Mesendoderm (in vitro differentiated cells): ENCODE data around the gene SMURF1.

Experiments
- DNase-seq: peaks from one replicate; pipeline ENCODE4 v3.0.0; 2013
- H2AK5ac ChIP-seq: 2 replicates; pipeline ENCODE4 v1.6.1; 2013; ENCODE audit warnings: low read length, inconsistent platforms
- H2BK120ac ChIP-seq: 2 replicates; pipeline ENCODE4 v1.6.1; 2013; ENCODE audit warnings: low read depth, mild to moderate bottlenecking, low read length, moderate library complexity, mixed read lengths
- H2BK15ac ChIP-seq: replicated peaks from 2 replicates; pipeline ENCODE4 v1.6.1; 2013; ENCODE audit warnings: low read depth, mild to moderate bottlenecking, moderate library complexity
- H2BK5ac ChIP-seq: 2 replicates; pipeline ENCODE4 v1.6.1; 2013; ENCODE audit warnings: low read length, inconsistent platforms
- H3K18ac ChIP-seq: 2 replicates; pipeline ENCODE4 v1.6.1; 2013; ENCODE audit warnings: mild to moderate bottlenecking, low read length, mixed read lengths
- H3K23ac ChIP-seq: one replicate; pipeline ENCODE4 v1.6.1; 2013; ENCODE audit warnings: low read length
- H3K27ac ChIP-seq: 2 replicates; pipeline ENCODE4 v1.5.1; 2013; ENCODE audit warnings: low read depth, mild to moderate bottlenecking, inconsistent platforms, low read length, moderate library complexity
- H3K27me3 ChIP-seq: 2 replicates; pipeline ENCODE4 v1.6.1; 2013; ENCODE audit warnings: low read length, control low read depth, mild to moderate bottlenecking, inconsistent platforms; ENCODE audit not compliant: insufficient read depth, poor library complexity
- H3K36me3 ChIP-seq: 2 replicates; pipeline ENCODE4 v1.6.1; 2013; ENCODE audit warnings: low read length, inconsistent platforms; ENCODE audit not compliant: control insufficient read depth, insufficient read depth
- H3K4ac ChIP-seq: one replicate; pipeline ENCODE4 v1.6.1; 2013; ENCODE audit warnings: low read depth, mild to moderate bottlenecking, low read length, moderate library complexity
- H3K4me1 ChIP-seq: 2 replicates; pipeline ENCODE4 v1.6.1; 2013; ENCODE audit warnings: low read depth, low read length, inconsistent platforms; ENCODE audit not compliant: control insufficient read depth
- H3K4me2 ChIP-seq: 2 replicates; pipeline ENCODE4 v1.6.1; 2013; ENCODE audit warnings: low read length
- H3K4me3 ChIP-seq: 2 replicates; pipeline ENCODE4 v1.5.1; 2013; ENCODE audit warnings: mild to moderate bottlenecking, low read length
- H3K56ac ChIP-seq: one replicate; pipeline ENCODE4 v1.6.1; 2013; ENCODE audit warnings: low read length
- H3K79me1 ChIP-seq: 2 replicates; pipeline ENCODE4 v1.6.1; 2013; ENCODE audit warnings: low read length, inconsistent platforms
- H3K79me2 ChIP-seq: 2 replicates; pipeline ENCODE4 v1.6.1; 2013; ENCODE audit warnings: mild to moderate bottlenecking, low read length; ENCODE audit not compliant: control insufficient read depth, insufficient read depth
- H3K9ac ChIP-seq: 2 replicates; pipeline ENCODE4 v1.6.1; 2013; ENCODE audit warnings: low read length, inconsistent platforms
- H4K5ac ChIP-seq: one replicate; pipeline ENCODE4 v1.6.1; 2013; ENCODE audit warnings: low read length
- H4K8ac ChIP-seq: one replicate; pipeline ENCODE4 v1.6.1; 2013; ENCODE audit warnings: low read depth, mild to moderate bottlenecking, control low read depth, low read length, moderate library complexity
- WGBS: extraction: QIAGEN DNeasy Blood & Tissue Kit; methylation state at CpG from one replicate; pipeline ENCODE4 v1.1.7; 2013; ENCODE audit warnings: low lambda C conversion rate, missing lambda C conversion rate; ENCODE audit not compliant: insufficient coverage; ENCODE audit errors: extremely low coverage; 5-methylcytosine and 5-hydroxymethylcytosine counted together

SMURF1 gene

GRCh38 chr7:99008921-99009530, 134.9 kb downstream of the SMURF1 start:
- Histone ChIP-seq H4K8ac (no peak overlapping the region), H2AK5ac (no peak overlapping the region), H2BK120ac (no peak overlapping the region), H3K56ac (no peak overlapping the region), H3K79me2 (no peaks in the 10 kb centered on the region), H4K5ac (no peak overlapping the region), H3K27me3 (no peaks in the 10 kb centered on the region), H3K23ac (no peak overlapping the region), H3K9ac (no peak overlapping the region), H3K36me3 (peaks cover 22% of the 10 kb centered on the region), H3K18ac (no peak overlapping the region), H3K27ac (no peak overlapping the region), H2BK15ac (no peak overlapping the region), H3K4ac (no peak overlapping the region), H2BK5ac (no peak overlapping the region), H3K4me1 (no peaks in the 10 kb centered on the region), H3K79me1 (no peaks in the 10 kb centered on the region), H3K4me2 (no peak overlapping the region), H3K4me3 (no peak overlapping the region)
- no peak for DNase-seq
- no CpG with 5 or more reads among the region's 11 CpGs for WGBS

DNA sequence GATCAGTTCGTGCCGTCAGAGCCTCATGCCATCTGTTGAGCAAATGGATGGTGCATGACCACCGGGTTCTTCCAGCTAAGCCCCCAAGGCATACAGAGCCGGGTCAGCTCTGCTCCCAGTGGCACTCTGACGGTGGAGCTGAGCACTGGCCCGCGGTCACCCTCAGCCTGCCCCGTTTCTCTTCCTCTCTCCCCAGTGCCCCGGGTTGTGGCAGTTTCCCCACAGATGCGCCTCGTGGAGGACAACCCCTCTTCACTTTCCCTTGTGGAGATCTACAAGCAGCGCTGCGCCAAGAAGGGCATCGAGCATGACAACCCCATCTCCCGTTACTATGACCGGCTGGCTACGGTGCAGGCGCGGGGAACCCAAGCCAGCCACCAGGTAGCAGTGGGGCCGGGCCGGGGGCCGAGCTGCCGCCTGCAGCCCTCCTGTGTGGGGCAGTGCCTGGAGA, 135.7 kb downstream of the SMURF1 start:
- H4K8ac ChIP-seq, result no peak overlapping the region
- H3K79me2 ChIP-seq, result no peaks in the 10 kb centered on the region
- DNase-seq, result no peak
- H3K27me3 ChIP-seq, result no peaks in the 10 kb centered on the region
- H3K36me3 ChIP-seq, result peaks cover 19% of the 10 kb centered on the region
- no peak overlapping the region for H3K4me2 ChIP-seq
- no peaks in the 10 kb centered on the region for H3K4me1 ChIP-seq
- no peak overlapping the region for H3K9ac ChIP-seq
- no peak overlapping the region for H2BK15ac ChIP-seq
- no peaks in the 10 kb centered on the region for H3K79me1 ChIP-seq
- no peak overlapping the region for H4K5ac ChIP-seq
- H3K18ac ChIP-seq, result no peak overlapping the region
- H3K23ac ChIP-seq, result no peak overlapping the region
- H2AK5ac ChIP-seq, result no peak overlapping the region
- no peak overlapping the region for H3K4ac ChIP-seq
- no peak overlapping the region for H3K4me3 ChIP-seq
- H2BK120ac ChIP-seq, result no peak overlapping the region
- no peak overlapping the region for H3K56ac ChIP-seq
- H2BK5ac ChIP-seq, result no peak overlapping the region
- no CpG with 5 or more reads among the region's 23 CpGs for WGBS
- H3K27ac ChIP-seq, result no peak overlapping the region

- no peak overlapping the region for H3K9ac ChIP-seq
- no CpG with 5 or more reads among the region's 11 CpGs for WGBS
- H3K4ac ChIP-seq, result no peak overlapping the region
- H3K79me1 ChIP-seq, result no peaks in the 10 kb centered on the region
- H3K79me2 ChIP-seq, result no peaks in the 10 kb centered on the region
- H3K4me1 ChIP-seq, result no peaks in the 10 kb centered on the region
- no peak overlapping the region for H3K4me3 ChIP-seq
- H3K27ac ChIP-seq, result no peak overlapping the region
- no peak overlapping the region for H3K23ac ChIP-seq
- H3K56ac ChIP-seq, result no peak overlapping the region
- no peaks in the 10 kb centered on the region for H3K27me3 ChIP-seq
- H3K36me3 ChIP-seq, result peaks cover 19% of the 10 kb centered on the region
- no peak overlapping the region for H4K8ac ChIP-seq
- DNase-seq, result no peak
- no peak overlapping the region for H2BK120ac ChIP-seq
- H4K5ac ChIP-seq, result no peak overlapping the region
- no peak overlapping the region for H3K18ac ChIP-seq
- no peak overlapping the region for H2BK15ac ChIP-seq
- H3K4me2 ChIP-seq, result no peak overlapping the region
- no peak overlapping the region for H2BK5ac ChIP-seq
- H2AK5ac ChIP-seq, result no peak overlapping the region
Measured at GRCh38 chr7:99006739-99007424, 137.0 kb downstream of the SMURF1 start.

DNA sequence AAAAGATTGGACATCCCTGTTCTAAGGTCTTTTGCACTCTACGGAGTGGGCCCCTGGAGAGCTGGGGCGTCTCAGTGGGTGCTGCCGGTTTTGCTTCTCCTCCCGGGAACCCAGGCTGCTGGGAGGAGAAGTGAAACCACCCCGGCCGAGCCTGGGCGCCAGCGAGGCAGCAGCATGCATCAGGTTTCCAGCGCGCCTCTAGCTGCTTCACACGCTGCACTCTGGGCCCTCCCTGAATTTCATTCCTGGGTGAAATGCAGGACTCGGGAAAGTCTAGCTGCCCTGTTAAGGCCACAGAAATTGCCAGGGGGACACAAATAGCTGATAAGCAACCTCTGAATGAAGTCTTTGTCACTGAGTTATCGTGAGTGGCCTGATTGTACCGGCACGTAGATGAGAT, 138.1 kb downstream of the SMURF1 start:
- DNase-seq, result no peak
- no peak overlapping the region for H3K56ac ChIP-seq
- no CpG with 5 or more reads among the region's 15 CpGs for WGBS

DNA sequence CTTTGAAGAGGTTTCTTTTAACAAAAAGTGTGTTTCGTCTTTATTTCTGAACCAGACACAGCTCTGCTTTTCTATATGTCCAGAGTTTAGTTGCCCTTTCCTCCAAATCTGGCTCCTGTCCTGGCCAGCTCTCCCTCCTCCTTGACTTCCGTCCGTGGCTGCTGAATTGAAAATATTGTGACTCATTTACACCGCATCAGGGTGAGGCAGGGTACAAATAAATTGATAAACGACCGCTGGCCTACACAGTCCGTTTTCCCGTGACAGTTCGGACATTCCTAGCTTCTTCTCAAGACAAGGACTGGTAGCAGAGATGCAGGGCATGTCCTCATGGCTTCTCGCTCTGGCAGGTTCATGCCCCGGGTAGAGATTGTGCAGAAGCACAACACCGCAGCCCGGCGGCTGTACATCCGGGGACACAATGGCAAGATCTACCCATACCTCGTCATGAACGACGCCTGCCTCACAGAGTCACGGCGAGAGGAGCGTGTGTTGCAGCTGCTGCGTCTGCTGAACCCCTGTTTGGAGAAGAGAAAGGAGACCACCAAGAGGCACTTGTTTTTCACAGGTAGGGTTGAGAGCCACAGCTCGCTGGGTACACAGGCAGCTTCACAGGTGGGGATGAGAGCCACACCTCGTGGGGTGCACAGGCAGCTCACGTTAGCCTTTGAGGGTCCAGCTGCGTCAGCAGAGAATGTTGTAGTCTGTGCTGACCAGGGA, 139.0 kb downstream of the SMURF1 start:
- WGBS, result no CpG with 5 or more reads among the region's 26 CpGs
- no peaks in the 10 kb centered on the region for H3K79me2 ChIP-seq
- H3K23ac ChIP-seq, result no peak overlapping the region
- no peak for DNase-seq
- H3K36me3 ChIP-seq, result peaks cover 19% of the 10 kb centered on the region
- no peak overlapping the region for H2BK15ac ChIP-seq
- no peaks in the 10 kb centered on the region for H3K4me1 ChIP-seq
- H3K4ac ChIP-seq, result no peak overlapping the region
- H3K56ac ChIP-seq, result no peak overlapping the region
- H4K5ac ChIP-seq, result no peak overlapping the region
- no peak overlapping the region for H3K27ac ChIP-seq
- H3K9ac ChIP-seq, result no peak overlapping the region
- no peak overlapping the region for H2BK120ac ChIP-seq
- H3K18ac ChIP-seq, result no peak overlapping the region
- H2AK5ac ChIP-seq, result no peak overlapping the region
- H3K4me2 ChIP-seq, result no peak overlapping the region
- no peak overlapping the region for H3K4me3 ChIP-seq
- no peaks in the 10 kb centered on the region for H3K79me1 ChIP-seq
- no peak overlapping the region for H4K8ac ChIP-seq
- H3K27me3 ChIP-seq, result no peaks in the 10 kb centered on the region
- H2BK5ac ChIP-seq, result no peak overlapping the region

More for the DNA sequence above, 138.1 kb downstream of the SMURF1 start:
- Histone ChIP-seq H3K79me1 (no peaks in the 10 kb centered on the region), H4K8ac (no peak overlapping the region), H3K18ac (no peak overlapping the region), H3K27ac (no peak overlapping the region), H2BK5ac (no peak overlapping the region), H3K79me2 (no peaks in the 10 kb centered on the region), H3K27me3 (no peaks in the 10 kb centered on the region), H3K4me2 (no peak overlapping the region), H2AK5ac (no peak overlapping the region), H4K5ac (no peak overlapping the region), H3K4me3 (no peak overlapping the region), H3K4ac (no peak overlapping the region), H3K4me1 (no peaks in the 10 kb centered on the region), H2BK15ac (no peak overlapping the region), H2BK120ac (no peak overlapping the region), H3K9ac (no peak overlapping the region), H3K36me3 (peaks cover 19% of the 10 kb centered on the region), H3K23ac (no peak overlapping the region)
